IMR-90 (cell line): ENCODE measurements around the gene KIAA0825. TPM values are rescaled to one million over a fixed set of nuclear protein-coding genes. Genes with fewer than 3 reads are reported as not detected.

ENCODE experiments used
- ATAC-seq: fragments of 200-7000 bp; cut with Tn5 transposase; 2 replicates; pipeline ENCODE4 v1.9.1; 2020; ENCODE audit warnings: low read depth, mild to moderate bottlenecking, moderate library complexity
- BruUV-seq: library from RNA; stranded (reverse); fragments of 400-500 nt; replicated peaks from 2 replicates; lab custom pipeline; 2021; lab: Mats Ljungman, UMichigan
- CTCF ChIA-PET: fragments of 300-600 bp; formaldehyde crosslinking; extraction: SDS; loops from one replicate; lab custom pipeline; 2021; ENCODE audit warnings: antibody characterized with exemption; lab: Yijun Ruan, JAX
- POLR2A ChIA-PET: fragments of 300-600 bp; sonication (Branson Sonifier 250); formaldehyde crosslinking; loops from one replicate; lab custom pipeline; 2022; ENCODE audit warnings: antibody characterized with exemption; ENCODE audit not compliant: unreplicated experiment; lab: Charles Lee
- DNase-seq: peaks from one replicate; pipeline ENCODE4 v3.0.0; 2013
- H2AFZ ChIP-seq: replicated peaks from 2 replicates; pipeline ENCODE3; 2013; ENCODE audit warnings: low read length, mild to moderate bottlenecking; ENCODE audit not compliant: poor library complexity
- H2AK5ac ChIP-seq: 2 replicates; pipeline ENCODE4 v1.6.1; 2013; ENCODE audit warnings: low read depth, low read length, inconsistent platforms
- H2AK9ac ChIP-seq: replicated peaks from 2 replicates; pipeline ENCODE3; 2013; ENCODE audit warnings: mild to moderate bottlenecking, low read depth, low read length, moderate library complexity; ENCODE audit not compliant: poor library complexity
- H2BK120ac ChIP-seq: 2 replicates; pipeline ENCODE4 v1.6.1; 2013; ENCODE audit warnings: low read depth, low read length, inconsistent platforms
- H2BK15ac ChIP-seq: 3 replicates; pipeline ENCODE4 v1.6.1; 2013; ENCODE audit warnings: low read depth, low read length, inconsistent platforms
- H2BK20ac ChIP-seq: 2 replicates; pipeline ENCODE4 v1.6.1; 2013; ENCODE audit warnings: low read depth, mild to moderate bottlenecking, inconsistent platforms, low read length, moderate library complexity
- H2BK5ac ChIP-seq: 2 replicates; pipeline ENCODE4 v1.6.1; 2013; ENCODE audit warnings: mild to moderate bottlenecking, low read depth, low read length, inconsistent platforms; ENCODE audit not compliant: poor library complexity, severe bottlenecking
- H3K14ac ChIP-seq: replicated peaks from 2 replicates; pipeline ENCODE4 v1.6.1; 2013; ENCODE audit warnings: low read depth, low read length, inconsistent platforms
- H3K18ac ChIP-seq: 2 replicates; pipeline ENCODE4 v1.6.1; 2013; ENCODE audit warnings: low read depth, low read length, control low read depth
- H3K23ac ChIP-seq: 2 replicates; pipeline ENCODE4 v1.6.1; 2013; ENCODE audit warnings: low read depth, low read length, inconsistent platforms
- H3K27ac ChIP-seq: 2 replicates; pipeline ENCODE4 v1.5.1; 2013; ENCODE audit warnings: mild to moderate bottlenecking, control low read depth, low read length; ENCODE audit not compliant: insufficient read depth
- H3K27me3 ChIP-seq: 2 replicates; pipeline ENCODE4 v1.6.1; 2013; ENCODE audit warnings: low read length; ENCODE audit not compliant: control insufficient read depth, insufficient read depth
- H3K36me3 ChIP-seq: 2 replicates; pipeline ENCODE4 v1.6.1; 2013; ENCODE audit warnings: low read length, mixed read lengths; ENCODE audit not compliant: control insufficient read depth, insufficient read depth
- H3K4ac ChIP-seq: 2 replicates; pipeline ENCODE4 v1.6.1; 2013; ENCODE audit warnings: low read depth, low read length, inconsistent platforms
- H3K4me1 ChIP-seq: 2 replicates; pipeline ENCODE4 v1.6.1; 2013; ENCODE audit warnings: low read length, mixed read lengths; ENCODE audit not compliant: control insufficient read depth, insufficient read depth
- H3K4me2 ChIP-seq: 2 replicates; pipeline ENCODE4 v1.6.1; 2013; ENCODE audit warnings: low read depth, mild to moderate bottlenecking, control low read depth, low read length, moderate library complexity
- H3K4me3 ChIP-seq: 2 replicates; pipeline ENCODE4 v1.5.1; 2013; ENCODE audit warnings: low read depth, mild to moderate bottlenecking, control low read depth, low read length, moderate library complexity; ENCODE audit not compliant: insufficient read depth
- H3K56ac ChIP-seq: 2 replicates; pipeline ENCODE4 v1.6.1; 2013; ENCODE audit warnings: low read length, inconsistent platforms; ENCODE audit not compliant: insufficient read depth; ENCODE audit errors: extremely low read depth
- H3K79me1 ChIP-seq, 2 experiments: 2 replicates each; pipeline ENCODE4 v1.6.1; 2013; ENCODE audit warnings: low read length in 2 of 2, inconsistent platforms in 1 of 2, low read depth in 1 of 2
- H3K9ac ChIP-seq: 2 replicates; pipeline ENCODE4 v1.6.1; 2013; ENCODE audit warnings: low read depth, low read length, control low read depth
- H3K9me1 ChIP-seq: 2 replicates; pipeline ENCODE4 v1.6.1; 2013; ENCODE audit warnings: low read length, inconsistent platforms; ENCODE audit not compliant: insufficient read depth
- H3K9me3 ChIP-seq: 2 replicates; pipeline ENCODE4 v1.6.1; 2013; ENCODE audit warnings: low read length; ENCODE audit not compliant: control insufficient read depth, insufficient read depth
- H4K20me1 ChIP-seq: 2 replicates; pipeline ENCODE4 v1.6.1; 2013; ENCODE audit warnings: low read length, inconsistent platforms; ENCODE audit not compliant: insufficient read depth
- H4K5ac ChIP-seq: 2 replicates; pipeline ENCODE4 v1.6.1; 2013; ENCODE audit warnings: mild to moderate bottlenecking, low read depth, low read length, control low read depth
- H4K8ac ChIP-seq, 2 experiments: 2 replicates each; pipeline ENCODE4 v1.6.1; 2013; ENCODE audit warnings: low read depth in 2 of 2, low read length in 2 of 2, control low read depth in 1 of 2, inconsistent platforms in 1 of 2
- H4K91ac ChIP-seq: 2 replicates; pipeline ENCODE4 v1.6.1; 2013; ENCODE audit warnings: low read depth, low read length, inconsistent platforms; ENCODE audit not compliant: insufficient read depth
- BHLHE40 ChIP-seq: fragments of 150-350 bp; IDR thresholded peaks from 2 replicates; pipeline ENCODE4 v1.6.1; 2016; ENCODE audit warnings: mild to moderate bottlenecking, low read depth, low read length
- CEBPB ChIP-seq: IDR thresholded peaks from 2 replicates; pipeline ENCODE4 v1.6.1; 2012; ENCODE audit warnings: low read depth, low read length, improper control_type of control experiment
- CHD1 ChIP-seq: IDR thresholded peaks from 2 replicates; pipeline ENCODE4 v1.6.1; 2012; ENCODE audit warnings: low read depth, low read length, improper control_type of control experiment
- ELK1 ChIP-seq: fragments of 150-350 bp; IDR thresholded peaks from 2 replicates; pipeline ENCODE4 v1.6.1; 2016; ENCODE audit warnings: low read depth, mild to moderate bottlenecking, low read length, moderate library complexity, borderline replicate concordance
- FOS ChIP-seq: fragments of 150-350 bp; IDR thresholded peaks from 2 replicates; pipeline ENCODE4 v1.6.1; 2016; ENCODE audit warnings: low read depth, low read length
- MAFK ChIP-seq: IDR thresholded peaks from 2 replicates; pipeline ENCODE4 v1.6.1; 2012; ENCODE audit warnings: low read depth, low read length, improper control_type of control experiment
- MAZ ChIP-seq: IDR thresholded peaks from 2 replicates; pipeline ENCODE4 v1.6.1; 2012; ENCODE audit warnings: low read depth, mild to moderate bottlenecking, low read length, improper control_type of control experiment, moderate library complexity, borderline replicate concordance
- MXI1 ChIP-seq: IDR thresholded peaks from 2 replicates; pipeline ENCODE4 v1.6.1; 2012; ENCODE audit warnings: low read depth, mild to moderate bottlenecking, low read length, moderate library complexity, borderline replicate concordance
- NFE2L2 ChIP-seq: fragments of 150-350 bp; IDR thresholded peaks from 2 replicates; pipeline ENCODE4 v1.6.1; 2016; ENCODE audit warnings: low read depth, mild to moderate bottlenecking, low read length
- POLR2A ChIP-seq: IDR thresholded peaks from 2 replicates; pipeline ENCODE4 v1.6.1; 2012; ENCODE audit warnings: mild to moderate bottlenecking, low read depth, low read length
- RAD21 ChIP-seq: IDR thresholded peaks from 2 replicates; pipeline ENCODE4 v1.6.1; 2012; ENCODE audit warnings: low read length, improper control_type of control experiment
- RCOR1 ChIP-seq: IDR thresholded peaks from 2 replicates; pipeline ENCODE4 v1.6.1; 2012; ENCODE audit warnings: mild to moderate bottlenecking, low read length, improper control_type of control experiment; ENCODE audit not compliant: insufficient replicate concordance
- RFX5 ChIP-seq: IDR thresholded peaks from 2 replicates; pipeline ENCODE4 v1.8.0; 2012; ENCODE audit warnings: low read depth, mild to moderate bottlenecking, low read length, moderate library complexity
- SMC3 ChIP-seq: fragments of 150-350 bp; IDR thresholded peaks from 2 replicates; pipeline ENCODE4 v1.6.1; 2016; ENCODE audit warnings: low read depth, mild to moderate bottlenecking, antibody characterized with exemption, low read length, moderate library complexity
- USF2 ChIP-seq: fragments of 150-350 bp; IDR thresholded peaks from 2 replicates; pipeline ENCODE4 v1.6.1; 2017; ENCODE audit warnings: mild to moderate bottlenecking, antibody characterized with exemption, low read length, low read depth
- WGBS, 2 experiments: methylation state at CpG; one replicate each; pipeline versions ENCODE4 v1.1.5 to v1.1.7; 2013; ENCODE audit warnings: missing lambda C conversion rate in 2 of 2; ENCODE audit not compliant: insufficient read length in 1 of 2; ENCODE audit errors: extremely low coverage in 2 of 2; 5-methylcytosine and 5-hydroxymethylcytosine counted together
- dilution Hi-C: fragments of 300-500 bp; cut with HindIII; formaldehyde crosslinking; loops from one replicate; pipeline ENCODE4 v1.14.3; 2018; ENCODE audit warnings: low sequenced_read_pairs; ENCODE audit not compliant: unreplicated experiment
- in situ Hi-C: fragments of 300-500 bp; cut with MboI; formaldehyde crosslinking; loops from 3 replicates; pipeline ENCODE4 v1.14.3; 2019; ENCODE audit warnings: low sequenced_read_pairs, inconsistent platforms, mixed read lengths
- intact Hi-C: fragments of 100-400 bp; cut with micrococcal nuclease; formaldehyde crosslinking; loops from 2 replicates; pipeline ENCODE4 v1.10.0; 2022
- polyA plus RNA-seq, 3 experiments: library from polyadenylated mRNA; depleted of rRNA; stranded (reverse); fragments of >200 nt; gene quantifications; 2 replicates each; pipeline ENCODE4 v1.2.3, GENCODE V29; 2012; ENCODE audit warnings: low replicate concordance in 1 of 3
- total RNA-seq: library from RNA; depleted of rRNA; stranded (reverse); fragments of >200 nt; gene quantifications from 2 replicates; pipeline ENCODE4 v1.2.3, GENCODE V29; 2012
- TF ChIP-seq, protein P1 (sequence below): conservative IDR thresholded peaks from 2 replicates; pipeline ENCODE4 v1.5.1; 2012; ENCODE audit warnings: mild to moderate bottlenecking, low read depth, low read length, improper control_type of control experiment

The KIAA0825 gene
- total and polyA plus RNA-seq, 2 of the 4 experiments (the other 2 are of a cell fraction) = 0.46 to 1.8 TPM

- BruUV-seq = no TSS peak
Measured at GRCh38 chr5:94481059-94481458, 137.3 kb downstream of the KIAA0825 start.

More at GRCh38 chr5:94481059-94481458, 137.3 kb downstream of the KIAA0825 start:
- Histone ChIP-seq H3K9me1 (no peaks in the 10 kb centered on the region), H4K5ac (0 out of 2 replicates have a peak overlapping the region, but pooled peaks have one; percentile 40), H3K4me2 (no peak overlapping the region), H3K4ac (no peak overlapping the region), H2BK120ac (no peak overlapping the region), H3K23ac (no peak overlapping the region), H3K27me3 (no peaks in the 10 kb centered on the region), H4K8ac (no peak overlapping the region), H3K27ac (no peak overlapping the region), H3K14ac (no peak overlapping the region), H3K4me1 (no peaks in the 10 kb centered on the region), H3K56ac (no peak overlapping the region), H3K36me3 (no peaks in the 10 kb centered on the region), H3K4me3 (no peak overlapping the region), H2AFZ (no peak overlapping the region), H3K9ac (no peak overlapping the region), H3K9me3 (no peaks in the 10 kb centered on the region), H2BK5ac (no peak overlapping the region), H2BK15ac (0 out of 3 replicates have a peak overlapping the region, but pooled peaks have one; percentile 63), H3K79me1 (no peaks in the 10 kb centered on the region), H4K20me1 (no peaks in the 10 kb centered on the region), H2AK5ac (no peak overlapping the region), H4K91ac (no peak overlapping the region), H3K18ac (no peak overlapping the region), H2BK20ac (no peak overlapping the region), H2AK9ac (no peak overlapping the region)
- intact Hi-C loops (no loop called here), dilution Hi-C loops (no loop called here), in situ Hi-C loops (no loop called here)
- DNase-seq = no peak
- ATAC-seq = no peak
- WGBS, 2 experiments = no CpG with 5 or more reads among the region's 2 CpGs
- ChIA-PET CTCF (no interaction called here), POLR2A (interaction anchor here (0.8 kb wide), 1 partner anchor 370 kb away, joined by 4 read pairs; no protein-coding TSS in a partner anchor)
- TF ChIP-seq, protein P1, sequence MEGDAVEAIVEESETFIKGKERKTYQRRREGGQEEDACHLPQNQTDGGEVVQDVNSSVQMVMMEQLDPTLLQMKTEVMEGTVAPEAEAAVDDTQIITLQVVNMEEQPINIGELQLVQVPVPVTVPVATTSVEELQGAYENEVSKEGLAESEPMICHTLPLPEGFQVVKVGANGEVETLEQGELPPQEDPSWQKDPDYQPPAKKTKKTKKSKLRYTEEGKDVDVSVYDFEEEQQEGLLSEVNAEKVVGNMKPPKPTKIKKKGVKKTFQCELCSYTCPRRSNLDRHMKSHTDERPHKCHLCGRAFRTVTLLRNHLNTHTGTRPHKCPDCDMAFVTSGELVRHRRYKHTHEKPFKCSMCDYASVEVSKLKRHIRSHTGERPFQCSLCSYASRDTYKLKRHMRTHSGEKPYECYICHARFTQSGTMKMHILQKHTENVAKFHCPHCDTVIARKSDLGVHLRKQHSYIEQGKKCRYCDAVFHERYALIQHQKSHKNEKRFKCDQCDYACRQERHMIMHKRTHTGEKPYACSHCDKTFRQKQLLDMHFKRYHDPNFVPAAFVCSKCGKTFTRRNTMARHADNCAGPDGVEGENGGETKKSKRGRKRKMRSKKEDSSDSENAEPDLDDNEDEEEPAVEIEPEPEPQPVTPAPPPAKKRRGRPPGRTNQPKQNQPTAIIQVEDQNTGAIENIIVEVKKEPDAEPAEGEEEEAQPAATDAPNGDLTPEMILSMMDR = no peak
- TF ChIP-seq USF2 (no peak), NFE2L2 (no peak), CHD1 (no peak), ELK1 (no peak), MAFK (no peak), CEBPB (no peak), BHLHE40 (no peak), FOS (no peak), MXI1 (no peak), RAD21 (no peak), MAZ (no peak), SMC3 (no peak), POLR2A (no peak), RFX5 (no peak), RCOR1 (no peak)
